ENCODE measurements around the gene EGFLAM. TPM values are rescaled to one million over a fixed set of nuclear protein-coding genes. Genes with fewer than 3 reads are reported as not detected.

Gene EGFLAM
- total RNA-seq, 4 donors from 2014 or later = 6.6 to 13.6 (median 9.8) TPM

DNA sequence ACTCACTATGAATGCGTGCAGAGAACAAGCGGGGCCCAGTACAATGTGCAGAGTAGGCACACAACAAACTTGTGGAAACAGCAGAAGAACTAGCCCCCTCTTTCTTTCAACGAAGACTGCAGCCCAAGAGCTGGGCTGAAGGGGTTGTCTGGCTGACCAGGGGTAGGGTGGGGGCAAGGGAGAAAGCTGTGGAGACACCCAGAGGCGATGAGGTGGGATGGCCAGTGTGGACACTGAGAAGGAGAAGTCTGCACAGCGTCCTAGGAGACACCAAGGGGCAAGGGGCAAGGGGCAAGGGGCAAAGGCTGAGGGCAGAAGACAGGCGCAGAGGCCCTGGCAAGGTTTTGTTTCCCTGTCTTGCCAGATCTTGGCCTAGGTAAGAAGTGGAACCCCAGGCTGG lies 235.8 kb downstream of the EGFLAM start:
- TF ChIP-seq POLR2A (IDR thresholded peaks at IDR 0.05; ENCODE audit: low read depth) (no peak), EP300 (IDR thresholded peaks at IDR 0.05) (no peak), POLR2AphosphoS5 (IDR thresholded peaks at IDR 0.05) (no peak)
- TF ChIP-seq, protein P1, sequence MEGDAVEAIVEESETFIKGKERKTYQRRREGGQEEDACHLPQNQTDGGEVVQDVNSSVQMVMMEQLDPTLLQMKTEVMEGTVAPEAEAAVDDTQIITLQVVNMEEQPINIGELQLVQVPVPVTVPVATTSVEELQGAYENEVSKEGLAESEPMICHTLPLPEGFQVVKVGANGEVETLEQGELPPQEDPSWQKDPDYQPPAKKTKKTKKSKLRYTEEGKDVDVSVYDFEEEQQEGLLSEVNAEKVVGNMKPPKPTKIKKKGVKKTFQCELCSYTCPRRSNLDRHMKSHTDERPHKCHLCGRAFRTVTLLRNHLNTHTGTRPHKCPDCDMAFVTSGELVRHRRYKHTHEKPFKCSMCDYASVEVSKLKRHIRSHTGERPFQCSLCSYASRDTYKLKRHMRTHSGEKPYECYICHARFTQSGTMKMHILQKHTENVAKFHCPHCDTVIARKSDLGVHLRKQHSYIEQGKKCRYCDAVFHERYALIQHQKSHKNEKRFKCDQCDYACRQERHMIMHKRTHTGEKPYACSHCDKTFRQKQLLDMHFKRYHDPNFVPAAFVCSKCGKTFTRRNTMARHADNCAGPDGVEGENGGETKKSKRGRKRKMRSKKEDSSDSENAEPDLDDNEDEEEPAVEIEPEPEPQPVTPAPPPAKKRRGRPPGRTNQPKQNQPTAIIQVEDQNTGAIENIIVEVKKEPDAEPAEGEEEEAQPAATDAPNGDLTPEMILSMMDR (IDR thresholded peaks at IDR 0.05) = no peak
- no peaks in the 10 kb centered on the region for H3K9me3 ChIP-seq
- DNase-seq (ENCODE audit: extremely low spot score) = no peak
- no peaks in the 10 kb centered on the region for H3K27me3 ChIP-seq
- no peak overlapping the region for H3K4me3 ChIP-seq
- intact Hi-C loops (cut with DNase I) = no loop called here
- WGBS = 89% methylated on average over 6 of the region's 6 CpGs
- no peak overlapping the region for H3K27ac ChIP-seq (replicated peaks in 1 of 4)
- peaks cover 0 to 12% (median 4%) of the 10 kb centered on the region in 4 donors for H3K4me1 ChIP-seq
- peaks cover 11 to 80% (median 55%) of the 10 kb centered on the region in 4 donors for H3K36me3 ChIP-seq

DNA sequence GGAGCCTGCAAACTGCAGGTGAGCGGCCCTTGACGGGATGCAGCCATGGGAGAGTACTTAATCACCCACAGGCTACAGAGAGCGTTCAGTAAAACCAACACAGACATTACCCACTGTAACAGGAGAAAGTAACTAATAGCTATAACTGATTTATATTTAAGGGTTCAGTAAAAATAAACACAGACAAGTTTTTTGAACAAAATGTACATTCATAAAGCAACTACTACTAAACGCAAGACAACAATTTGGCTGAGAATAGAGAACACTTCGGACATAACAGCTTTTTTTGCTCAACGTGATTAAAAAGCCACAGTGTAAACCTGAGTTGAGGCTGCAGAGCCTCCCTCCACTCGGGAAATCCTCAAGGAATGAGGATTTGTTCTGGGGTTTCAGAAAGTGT lies 236.4 kb downstream of the EGFLAM start:
- TF ChIP-seq POLR2AphosphoS5 (IDR thresholded peaks at IDR 0.05) (no peak), EP300 (IDR thresholded peaks at IDR 0.05) (no peak), POLR2A (IDR thresholded peaks at IDR 0.05; ENCODE audit: low read depth) (no peak)
- TF ChIP-seq, protein P1 (IDR thresholded peaks at IDR 0.05) = no peak
- intact Hi-C loops (cut with DNase I) = no loop called here
- Histone ChIP-seq H3K27me3 (no peaks in the 10 kb centered on the region), H3K4me3 (no peak overlapping the region), H3K27ac (replicated peaks in 1 of 4) (no peak overlapping the region), H3K36me3 (peaks cover 11 to 79% (median 59%) of the 10 kb centered on the region in 4 donors), H3K9me3 (no peaks in the 10 kb centered on the region), H3K4me1 (peaks cover 0 to 12% (median 4%) of the 10 kb centered on the region in 4 donors)
- WGBS = 60% methylated on average over 7 of the region's 7 CpGs
- DNase-seq (ENCODE audit: extremely low spot score) = no peak

DNA sequence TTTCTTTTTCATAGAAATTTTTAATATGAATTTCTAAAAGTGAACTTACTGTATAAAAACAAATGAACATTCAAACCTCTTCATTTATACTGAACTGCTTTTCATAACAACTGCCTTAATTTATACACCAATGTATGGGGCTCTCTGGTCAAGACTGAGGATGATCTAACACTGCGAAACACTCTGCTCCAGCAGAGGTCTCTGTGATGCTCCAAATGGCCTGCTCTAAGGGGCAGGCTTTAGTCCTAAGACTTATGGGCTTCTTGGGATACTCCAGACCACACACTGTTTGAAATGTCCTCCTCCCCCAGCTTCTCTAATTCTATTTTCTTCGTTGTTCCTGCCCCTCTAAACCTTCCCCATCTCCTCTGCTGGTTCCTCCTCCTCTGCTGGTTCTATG lies 239.6 kb downstream of the EGFLAM start:
- Histone ChIP-seq H3K27ac (replicated peaks in 1 of 4) (no peak overlapping the region), H3K4me3 (no peak overlapping the region), H3K27me3 (no peaks in the 10 kb centered on the region), H3K36me3 (peaks cover 15 to 76% (median 53%) of the 10 kb centered on the region in 4 donors), H3K9me3 (no peaks in the 10 kb centered on the region), H3K4me1 (peaks cover 0 to 12% (median 4%) of the 10 kb centered on the region in 4 donors)
- no peak for TF ChIP-seq POLR2AphosphoS5 (IDR thresholded peaks at IDR 0.05)
- TF ChIP-seq, protein P1 (IDR thresholded peaks at IDR 0.05) = peak; percentile 15 to 19 (median 17)
- TF ChIP-seq POLR2A (IDR thresholded peaks at IDR 0.05; ENCODE audit: low read depth) = no peak
- no peak for TF ChIP-seq EP300 (IDR thresholded peaks at IDR 0.05)
- intact Hi-C loops (cut with DNase I) = no loop called here
- WGBS = 77% methylated on average over 2 of the region's 2 CpGs
- no peak for DNase-seq (ENCODE audit: extremely low spot score)

DNA sequence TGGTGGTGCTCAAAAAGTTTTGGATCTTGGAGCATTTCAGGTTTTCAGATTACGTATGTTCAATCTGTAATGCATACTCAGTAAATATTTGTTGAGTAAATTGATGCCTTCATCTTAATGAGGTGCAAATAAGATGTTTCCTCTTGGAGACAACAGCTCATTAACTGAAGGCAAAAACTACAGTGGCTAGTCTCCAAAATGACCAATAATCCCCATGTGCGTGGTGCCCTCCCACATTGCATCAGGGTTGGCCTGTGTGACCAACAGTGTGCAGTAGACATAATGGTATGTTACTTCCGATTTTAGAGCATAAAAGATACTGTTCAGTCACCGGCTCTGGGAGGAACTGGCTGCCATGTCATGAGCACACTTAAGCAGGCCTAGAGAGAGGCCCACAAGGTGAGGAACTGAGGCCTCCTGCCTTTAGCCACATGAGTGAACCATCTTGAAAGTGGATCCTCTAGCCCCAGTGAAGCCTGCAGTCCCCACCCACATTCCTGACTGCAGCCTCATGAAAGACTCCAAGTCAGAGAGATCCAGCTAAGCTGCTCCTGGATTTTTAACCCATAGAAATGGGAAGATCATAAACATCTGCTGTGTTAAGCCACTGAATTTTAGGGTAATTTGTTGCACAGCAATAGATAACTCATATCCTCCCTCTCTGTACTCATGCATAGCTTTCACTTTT lies 242.4 kb downstream of the EGFLAM start:
- DNase-seq (ENCODE audit: extremely low spot score) = no peak
- Histone ChIP-seq H3K4me1 (no peaks in the 10 kb centered on the region), H3K4me3 (no peak overlapping the region), H3K27ac (replicated peaks in 1 of 4) (no peak overlapping the region), H3K27me3 (no peaks in the 10 kb centered on the region), H3K9me3 (no peaks in the 10 kb centered on the region), H3K36me3 (peaks cover 4 to 60% (median 39%) of the 10 kb centered on the region in 4 donors)
- WGBS = 92% methylated on average over 3 of the region's 4 CpGs
- intact Hi-C loops (cut with DNase I) = no loop called here
- no peak for TF ChIP-seq POLR2A (IDR thresholded peaks at IDR 0.05; ENCODE audit: low read depth)
- no peak for TF ChIP-seq POLR2AphosphoS5 (IDR thresholded peaks at IDR 0.05)
- no peak for TF ChIP-seq EP300 (IDR thresholded peaks at IDR 0.05)

DNA sequence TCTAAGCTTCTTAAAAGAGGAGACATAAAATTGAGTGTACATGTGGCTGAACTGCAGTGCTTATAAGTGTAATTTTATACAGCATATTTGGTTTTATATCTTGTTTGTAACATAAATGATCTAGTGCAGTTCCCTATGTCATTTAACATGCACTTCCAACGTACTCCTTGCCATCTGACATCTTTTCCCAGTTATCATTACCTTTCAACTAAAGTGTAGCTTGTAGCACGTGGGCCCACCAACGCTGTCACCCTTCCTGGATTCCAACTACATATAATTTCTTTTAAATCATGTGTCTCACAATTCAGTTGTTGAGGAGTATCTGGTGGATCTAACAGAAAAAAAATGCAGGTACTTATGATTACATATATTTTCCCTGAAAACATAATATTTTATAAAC lies 247.9 kb downstream of the EGFLAM start:
- DNase-seq (ENCODE audit: extremely low spot score) = no peak
- TF ChIP-seq EP300 (IDR thresholded peaks at IDR 0.05) (no peak), POLR2AphosphoS5 (IDR thresholded peaks at IDR 0.05) (no peak), POLR2A (IDR thresholded peaks at IDR 0.05; ENCODE audit: low read depth) (no peak)
- TF ChIP-seq, protein P1 (IDR thresholded peaks at IDR 0.05) = no peak
- H3K27me3 ChIP-seq = no peaks in the 10 kb centered on the region
- no peaks in the 10 kb centered on the region for H3K4me1 ChIP-seq
- 89% methylated on average over 3 of the region's 3 CpGs for WGBS
- peaks cover 4 to 59% (median 36%) of the 10 kb centered on the region in 4 donors for H3K36me3 ChIP-seq
- intact Hi-C loops (cut with DNase I) = no loop called here
- no peaks in the 10 kb centered on the region for H3K9me3 ChIP-seq
- H3K27ac ChIP-seq (replicated peaks in 1 of 4) = no peak overlapping the region
- H3K4me3 ChIP-seq = no peak overlapping the region

Data from esophagus muscularis mucosa (tissue), 4 donors.